ENCODE results near the gene BANF2.

DNA sequence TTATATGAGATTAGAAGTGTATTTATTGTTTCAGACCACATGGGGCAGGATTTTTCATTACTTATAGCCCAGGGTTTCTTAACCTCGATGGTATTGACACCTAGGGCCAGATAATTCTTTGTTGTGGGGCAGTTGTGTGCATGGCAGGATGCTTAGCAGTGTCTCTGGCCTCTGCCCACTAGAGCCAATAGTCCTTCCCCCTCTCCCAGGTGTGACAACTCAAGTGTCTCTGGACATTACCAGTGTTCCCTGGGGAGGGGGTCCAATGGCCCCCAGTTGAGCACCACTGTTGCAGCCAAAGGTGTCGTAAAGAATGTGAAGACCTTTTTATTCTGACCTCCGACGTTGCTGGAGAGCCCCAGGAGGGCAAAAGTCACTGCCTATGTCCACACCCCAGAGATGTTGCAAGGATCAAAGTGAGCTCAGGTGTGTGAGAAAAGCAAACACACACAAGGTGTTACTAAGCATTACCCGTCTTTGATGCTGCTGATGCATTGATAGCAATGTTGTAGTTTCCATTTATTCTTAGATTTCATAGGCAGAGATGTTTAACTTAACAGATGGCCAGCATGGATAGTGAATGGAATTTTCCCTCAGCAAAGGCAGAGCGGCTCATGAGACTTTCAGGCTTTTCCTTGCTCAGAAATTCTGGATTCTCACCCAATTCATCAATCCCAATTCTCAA is 22.2 kb downstream of the BANF2 start:
- TF ChIP-seq TCF4 (CRISPR knock-in tag; IDR thresholded peaks at IDR 0.05; ENCODE audit: borderline replicate concordance) (no peak), ZC3H10 (CRISPR knock-in tag; IDR thresholded peaks at IDR 0.05) (no peak), BACH2 (CRISPR knock-in tag; IDR thresholded peaks at IDR 0.05; ENCODE audit: borderline replicate concordance) (no peak), ZFP3 (CRISPR knock-in tag; IDR thresholded peaks at IDR 0.05) (no peak), SNAI2 (CRISPR knock-in tag; IDR thresholded peaks at IDR 0.05) (no peak), TOX (CRISPR knock-in tag; IDR thresholded peaks at IDR 0.05; ENCODE audit: borderline replicate concordance) (no peak), OSR1 (CRISPR knock-in tag; IDR thresholded peaks at IDR 0.05) (no peak), ZNF8 (CRISPR knock-in tag; IDR thresholded peaks at IDR 0.05) (no peak), CSDC2 (CRISPR knock-in tag; IDR thresholded peaks at IDR 0.05) (no peak)
- TF ChIP-seq, protein P1, sequence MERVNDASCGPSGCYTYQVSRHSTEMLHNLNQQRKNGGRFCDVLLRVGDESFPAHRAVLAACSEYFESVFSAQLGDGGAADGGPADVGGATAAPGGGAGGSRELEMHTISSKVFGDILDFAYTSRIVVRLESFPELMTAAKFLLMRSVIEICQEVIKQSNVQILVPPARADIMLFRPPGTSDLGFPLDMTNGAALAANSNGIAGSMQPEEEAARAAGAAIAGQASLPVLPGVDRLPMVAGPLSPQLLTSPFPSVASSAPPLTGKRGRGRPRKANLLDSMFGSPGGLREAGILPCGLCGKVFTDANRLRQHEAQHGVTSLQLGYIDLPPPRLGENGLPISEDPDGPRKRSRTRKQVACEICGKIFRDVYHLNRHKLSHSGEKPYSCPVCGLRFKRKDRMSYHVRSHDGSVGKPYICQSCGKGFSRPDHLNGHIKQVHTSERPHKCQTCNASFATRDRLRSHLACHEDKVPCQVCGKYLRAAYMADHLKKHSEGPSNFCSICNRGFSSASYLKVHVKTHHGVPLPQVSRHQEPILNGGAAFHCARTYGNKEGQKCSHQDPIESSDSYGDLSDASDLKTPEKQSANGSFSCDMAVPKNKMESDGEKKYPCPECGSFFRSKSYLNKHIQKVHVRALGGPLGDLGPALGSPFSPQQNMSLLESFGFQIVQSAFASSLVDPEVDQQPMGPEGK (CRISPR knock-in tag; IDR thresholded peaks at IDR 0.05; ENCODE audit: borderline replicate concordance) = no peak
